GM19193 (cell line): ENCODE results near the gene CPLX1.

ENCODE experiments used
- POLR2A ChIP-seq: IDR thresholded peaks from 4 replicates; pipeline ENCODE4 v1.6.1; 2011; ENCODE audit not compliant: insufficient read depth, insufficient read length; ENCODE audit errors: extremely low read depth

CPLX1 gene

GRCh38 chr4:786074-786741 lies 39.7 kb downstream of the CPLX1 start:
- no peak for TF ChIP-seq POLR2A

GRCh38 chr4:785332-786073 lies 40.4 kb downstream of the CPLX1 start:
- TF ChIP-seq POLR2A = no peak

GRCh38 chr4:784401-785331 lies 41.3 kb downstream of the CPLX1 start:
- no peak for TF ChIP-seq POLR2A

GRCh38 chr4:781493-782216 lies 44.3 kb downstream of the CPLX1 start:
- TF ChIP-seq POLR2A = peak; percentile 96

- no peak for TF ChIP-seq POLR2A
Observed at GRCh38 chr4:780716-781492, 45.0 kb downstream of the CPLX1 start.

GRCh38 chr4:779555-779954 lies 46.4 kb downstream of the CPLX1 start:
- peak; percentile 39 for TF ChIP-seq POLR2A

- TF ChIP-seq POLR2A = no peak
Observed at GRCh38 chr4:777520-778262, 48.2 kb downstream of the CPLX1 start.

- TF ChIP-seq POLR2A = no peak
Observed at GRCh38 chr4:776743-777441, 49.0 kb downstream of the CPLX1 start.

GRCh38 chr4:773214-773613 lies 52.7 kb downstream of the CPLX1 start:
- no peak for TF ChIP-seq POLR2A

- TF ChIP-seq POLR2A = no peak
Observed at GRCh38 chr4:772776-773175, 53.2 kb downstream of the CPLX1 start.

- TF ChIP-seq POLR2A = no peak
Observed at GRCh38 chr4:772118-772517, 53.8 kb downstream of the CPLX1 start.

GRCh38 chr4:771464-771863 lies 54.5 kb downstream of the CPLX1 start:
- no peak for TF ChIP-seq POLR2A

GRCh38 chr4:770022-770421 lies 55.9 kb downstream of the CPLX1 start:
- peak; percentile 10 for TF ChIP-seq POLR2A
